HG02759 (cell line): ENCODE measurements around the gene ALPL.
A peak's percentile ranks its signal among the peaks of the same experiment; 100 is the strongest.

ENCODE experiments used
- ATAC-seq: cut with Tn5 transposase; IDR thresholded peaks from one replicate; pipeline ENCODE4 v1.9.1; 2021; ENCODE audit warnings: mild to moderate bottlenecking, moderate library complexity; ENCODE audit not compliant: unreplicated experiment

Gene ALPL

GRCh38 chr1:21596174-21596573, 87.0 kb downstream of the ALPL start:
- ATAC-seq = no peak

- no peak for ATAC-seq
Measured at GRCh38 chr1:21596628-21597027, 87.4 kb downstream of the ALPL start.

- ATAC-seq = no peak
Measured at GRCh38 chr1:21597753-21598152, 88.5 kb downstream of the ALPL start.

GRCh38 chr1:21598417-21598816, 89.2 kb downstream of the ALPL start:
- ATAC-seq = no peak

- ATAC-seq = no peak
Measured at GRCh38 chr1:21598904-21599303, 89.7 kb downstream of the ALPL start.

GRCh38 chr1:21599402-21599801, 90.2 kb downstream of the ALPL start:
- no peak for ATAC-seq

- no peak for ATAC-seq
Measured at GRCh38 chr1:21601278-21602048, 92.2 kb downstream of the ALPL start.

GRCh38 chr1:21603177-21604138, 94.2 kb downstream of the ALPL start:
- no peak for ATAC-seq

GRCh38 chr1:21604208-21604957, 95.2 kb downstream of the ALPL start:
- no peak for ATAC-seq

- no peak for ATAC-seq
Measured at GRCh38 chr1:21605012-21605715, 95.9 kb downstream of the ALPL start.

GRCh38 chr1:21605964-21606705, 96.9 kb downstream of the ALPL start:
- ATAC-seq = no peak

- peak; percentile 78 for ATAC-seq
Measured at GRCh38 chr1:21607549-21608529, 98.6 kb downstream of the ALPL start.

GRCh38 chr1:21608798-21609197, 99.6 kb downstream of the ALPL start:
- ATAC-seq = no peak

- no peak for ATAC-seq
Measured at GRCh38 chr1:21610027-21610426, 100.8 kb downstream of the ALPL start.

GRCh38 chr1:21610989-21611785, 102.0 kb downstream of the ALPL start:
- ATAC-seq = no peak

GRCh38 chr1:21612057-21612456, 102.8 kb downstream of the ALPL start:
- ATAC-seq = no peak

- no peak for ATAC-seq
Measured at GRCh38 chr1:21613072-21613867, 104.0 kb downstream of the ALPL start.
